ENCODE measurements around the gene CLCA1.

DNA sequence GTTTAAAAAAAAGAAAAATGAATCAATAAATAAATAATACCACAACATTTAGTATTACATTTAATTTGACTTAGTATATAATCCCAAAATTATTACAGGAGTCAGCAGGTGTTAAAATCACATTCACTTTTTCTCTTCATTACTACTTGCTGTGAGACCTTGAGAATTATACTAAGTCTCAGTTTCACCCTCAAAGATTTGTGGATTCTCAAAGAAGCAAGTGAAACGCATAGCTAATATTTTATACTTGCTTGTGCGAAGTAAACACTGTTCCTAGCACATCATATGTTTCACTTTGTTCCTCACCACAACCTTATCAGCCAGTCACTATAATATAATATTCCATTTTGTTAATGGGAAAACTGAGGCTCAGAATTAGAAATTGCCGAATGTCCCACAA is 4.0 kb downstream of the CLCA1 start:
- TF ChIP-seq POLR2A (IDR thresholded peaks at IDR 0.05; ENCODE audit: low read depth, low read length) (no peak), POLR2AphosphoS5 (IDR thresholded peaks at IDR 0.05; ENCODE audit: low read depth, low read length) (no peak)

All from GM12892 (cell line).